Neuronal stem cell (in vitro differentiated cells): ENCODE data around the gene TMEM41B.

Experiments
- DNase-seq: peaks from one replicate; pipeline ENCODE4 v3.0.0-alpha.2; 2013; ENCODE audit warnings: low spot score
- H2AFZ ChIP-seq: one replicate; pipeline ENCODE4 v1.6.1; 2013; ENCODE audit warnings: mild to moderate bottlenecking, low read length, inconsistent platforms
- H2AK5ac ChIP-seq: 2 replicates; pipeline ENCODE4 v1.6.1; 2013; ENCODE audit warnings: low read depth, mild to moderate bottlenecking, inconsistent platforms, low read length, moderate library complexity, mixed read lengths
- H2BK120ac ChIP-seq: 2 replicates; pipeline ENCODE4 v1.6.1; 2013; ENCODE audit warnings: low read depth, mild to moderate bottlenecking, inconsistent platforms, low read length, moderate library complexity, mixed read lengths
- H2BK12ac ChIP-seq: one replicate; pipeline ENCODE4 v1.6.1; 2013; ENCODE audit warnings: low read length, inconsistent platforms
- H2BK15ac ChIP-seq: 2 replicates; pipeline ENCODE4 v1.6.1; 2013; ENCODE audit warnings: mild to moderate bottlenecking, low read length, inconsistent platforms, mixed read lengths
- H2BK5ac ChIP-seq: one replicate; pipeline ENCODE4 v1.6.1; 2013; ENCODE audit warnings: inconsistent platforms, mild to moderate bottlenecking, low read length, moderate library complexity
- H3K14ac ChIP-seq: one replicate; pipeline ENCODE4 v1.6.1; 2013; ENCODE audit warnings: low read length, inconsistent platforms
- H3K18ac ChIP-seq: 2 replicates; pipeline ENCODE4 v1.6.1; 2013; ENCODE audit warnings: low read length, inconsistent platforms
- H3K23ac ChIP-seq: 2 replicates; pipeline ENCODE4 v1.6.1; 2013; ENCODE audit warnings: low read depth, mild to moderate bottlenecking, mixed read lengths, low read length, inconsistent platforms; ENCODE audit not compliant: poor library complexity
- H3K27ac ChIP-seq: replicated peaks from 3 replicates; pipeline ENCODE4 v1.5.1; 2013; ENCODE audit warnings: low read length, inconsistent platforms
- H3K27me3 ChIP-seq, 3 experiments: 2 replicates each; pipeline ENCODE4 v1.6.1; 2013; ENCODE audit warnings: low read length in 3 of 3, mild to moderate bottlenecking in 2 of 3, inconsistent platforms in 1 of 3, low read depth in 1 of 3, mixed read lengths in 1 of 3, moderate library complexity in 1 of 3; ENCODE audit not compliant: control insufficient read depth in 3 of 3, insufficient read depth in 3 of 3
- H3K36me3 ChIP-seq, 2 donors: replicated peaks in 1 of 2; 2 replicates each; pipeline ENCODE4 v1.6.1; 2013; ENCODE audit warnings: low read length in 2 of 2; ENCODE audit not compliant: control insufficient read depth in 2 of 2, insufficient read depth in 2 of 2
- H3K4ac ChIP-seq: 2 replicates; pipeline ENCODE4 v1.6.1; 2013; ENCODE audit warnings: inconsistent platforms, mild to moderate bottlenecking, low read length, moderate library complexity
- H3K4me1 ChIP-seq, 2 donors: 1 replicate in 1 of 2; 2 replicates in 1 of 2; pipeline ENCODE4 v1.6.1; 2013; ENCODE audit warnings: low read length in 2 of 2, low read depth in 1 of 2; ENCODE audit not compliant: control insufficient read depth in 2 of 2, insufficient read depth in 1 of 2
- H3K4me2 ChIP-seq: one replicate; pipeline ENCODE4 v1.6.1; 2013; ENCODE audit warnings: mild to moderate bottlenecking, low read length, inconsistent platforms; ENCODE audit not compliant: insufficient read depth, poor library complexity, severe bottlenecking
- H3K4me3 ChIP-seq, 2 donors: 2 replicates each; pipeline ENCODE4 v1.5.1; 2013; ENCODE audit warnings: low read length in 2 of 2, mild to moderate bottlenecking in 2 of 2, inconsistent platforms in 1 of 2, moderate library complexity in 1 of 2
- H3K79me1 ChIP-seq: one replicate; pipeline ENCODE4 v1.6.1; 2013; ENCODE audit warnings: low read depth, mild to moderate bottlenecking, inconsistent platforms, low read length, moderate library complexity
- H3K9ac ChIP-seq: one replicate; pipeline ENCODE4 v1.6.1; 2013; ENCODE audit warnings: mild to moderate bottlenecking, low read depth, low read length, inconsistent platforms; ENCODE audit not compliant: poor library complexity
- H3K9me3 ChIP-seq, 2 donors: replicated peaks in 1 of 2; 2 replicates each; pipeline versions ENCODE3 to v1.6.1; 2013; ENCODE audit warnings: low read length in 2 of 2, mild to moderate bottlenecking in 2 of 2, inconsistent platforms in 1 of 2, low read depth in 1 of 2, mixed read lengths in 1 of 2, moderate library complexity in 1 of 2; ENCODE audit not compliant: control insufficient read depth in 2 of 2, insufficient read depth in 1 of 2
- H4K8ac ChIP-seq: one replicate; pipeline ENCODE4 v1.6.1; 2013; ENCODE audit warnings: low read depth, mild to moderate bottlenecking, inconsistent platforms, low read length, moderate library complexity
- H4K91ac ChIP-seq: one replicate; pipeline ENCODE4 v1.6.1; 2013; ENCODE audit warnings: low read length, low read depth, mild to moderate bottlenecking, inconsistent platforms; ENCODE audit not compliant: poor library complexity
- WGBS, 2 donors: extraction: QIAGEN DNeasy Blood & Tissue Kit; methylation state at CpG; one replicate each; pipeline ENCODE4 v1.1.7; 2013; ENCODE audit warnings: missing lambda C conversion rate in 2 of 2, mixed read lengths in 1 of 2; ENCODE audit not compliant: insufficient read length in 2 of 2, insufficient replicate concordance in 1 of 2; ENCODE audit errors: extremely low coverage in 2 of 2; 5-methylcytosine and 5-hydroxymethylcytosine counted together

TMEM41B gene

DNA sequence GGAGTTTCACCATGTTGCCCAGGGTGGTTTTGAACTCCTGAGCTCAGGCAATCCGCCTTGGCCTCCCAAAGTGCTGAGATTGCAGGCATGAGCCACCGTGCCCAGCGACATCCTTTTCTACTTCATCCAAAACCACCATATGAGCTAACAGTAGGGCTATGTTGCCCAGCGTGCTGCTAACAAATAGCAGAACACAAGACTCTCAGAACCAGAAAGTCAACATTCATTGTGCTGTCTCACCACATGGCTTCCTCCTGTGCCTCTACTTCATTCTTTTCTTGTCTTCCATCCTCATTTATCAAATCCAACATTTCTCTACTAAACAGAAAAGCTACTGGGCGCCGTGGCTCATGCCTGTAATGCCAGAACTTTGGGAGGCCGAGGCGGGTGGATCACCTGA, 37.2 kb downstream of the TMEM41B start:
- Histone ChIP-seq H3K4me1 (no peaks in the 10 kb centered on the region), H3K9me3 (no peaks in the 10 kb centered on the region), H3K4ac (no peak overlapping the region), H2BK15ac (no peak overlapping the region), H2AFZ (no peak overlapping the region), H3K27ac (no peak overlapping the region), H3K36me3 (peaks cover 5 to 22% of the 10 kb centered on the region in 2 donors), H3K23ac (no peak overlapping the region), H4K8ac (no peak overlapping the region), H2BK120ac (no peak overlapping the region), H3K4me2 (no peak overlapping the region), H3K79me1 (no peaks in the 10 kb centered on the region), H4K91ac (no peak overlapping the region), H3K18ac (no peak overlapping the region), H3K4me3 (no peak overlapping the region), H3K27me3 (no peaks in the 10 kb centered on the region), H3K14ac (no peak overlapping the region), H2AK5ac (no peak overlapping the region), H3K9ac (no peak overlapping the region), H2BK12ac (no peak overlapping the region), H2BK5ac (no peak overlapping the region)
- WGBS, 2 donors = no CpG with 5 or more reads among the region's 8 CpGs
- no peak for DNase-seq

DNA sequence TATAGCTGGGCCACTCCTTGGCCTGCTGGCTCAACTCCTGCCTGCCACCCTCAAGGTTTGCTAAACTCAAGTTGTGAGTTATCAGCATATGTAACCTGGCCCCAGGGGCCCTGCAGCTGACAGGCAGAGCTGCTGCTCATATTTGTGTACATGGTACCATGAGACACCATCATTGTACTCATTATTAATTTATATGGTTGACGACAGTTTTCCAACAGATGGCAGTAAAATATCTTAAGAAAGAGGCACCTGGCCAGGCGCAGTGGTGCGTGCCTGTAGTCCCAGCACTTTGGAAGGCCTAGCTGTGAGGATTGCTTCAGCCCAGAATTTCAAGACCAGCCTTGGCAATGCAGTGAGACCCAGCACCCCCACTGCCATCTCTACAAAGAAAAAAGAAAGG, 37.8 kb downstream of the TMEM41B start:
- Histone ChIP-seq H3K79me1 (no peaks in the 10 kb centered on the region), H2BK5ac (no peak overlapping the region), H2AFZ (no peak overlapping the region), H3K4ac (no peak overlapping the region), H2AK5ac (no peak overlapping the region), H3K4me3 (no peak overlapping the region), H3K14ac (no peak overlapping the region), H2BK120ac (no peak overlapping the region), H4K8ac (no peak overlapping the region), H3K4me1 (no peaks in the 10 kb centered on the region), H2BK15ac (no peak overlapping the region), H3K4me2 (no peak overlapping the region), H3K9ac (no peak overlapping the region), H2BK12ac (no peak overlapping the region), H4K91ac (no peak overlapping the region), H3K23ac (no peak overlapping the region), H3K27me3 (no peaks in the 10 kb centered on the region), H3K36me3 (peaks cover 5 to 16% of the 10 kb centered on the region in 2 donors), H3K18ac (peak overlapping the region; percentile 59), H3K9me3 (no peaks in the 10 kb centered on the region), H3K27ac (no peak overlapping the region)
- DNase-seq = no peak
- WGBS, 2 donors = no CpG with 5 or more reads among the region's 3 CpGs

GRCh38 chr11:9274499-9275258, 39.7 kb downstream of the TMEM41B start:
- Histone ChIP-seq H2BK120ac (no peak overlapping the region), H3K4ac (no peak overlapping the region), H2AFZ (no peak overlapping the region), H2BK12ac (no peak overlapping the region), H3K4me1 (peaks cover 0 to under 1% of the 10 kb centered on the region in 2 donors), H2BK15ac (no peak overlapping the region), H4K91ac (no peak overlapping the region), H3K14ac (no peak overlapping the region), H3K79me1 (no peaks in the 10 kb centered on the region), H3K36me3 (peaks cover 0 to 2% of the 10 kb centered on the region in 2 donors), H3K9me3 (no peaks in the 10 kb centered on the region), H3K9ac (no peak overlapping the region), H3K4me2 (no peak overlapping the region), H4K8ac (no peak overlapping the region), H3K18ac (no peak overlapping the region), H3K4me3 (no peak overlapping the region), H3K27ac (no peak overlapping the region), H2BK5ac (no peak overlapping the region), H2AK5ac (no peak overlapping the region), H3K27me3 (no peaks in the 10 kb centered on the region), H3K23ac (no peak overlapping the region)
- no CpG with 5 or more reads among the region's 8 CpGs for WGBS, 2 donors
- DNase-seq = no peak

GRCh38 chr11:9273376-9274336, 40.7 kb downstream of the TMEM41B start:
- WGBS, 2 donors = no CpG with 5 or more reads among the region's 15 CpGs
- no peak overlapping the region for H3K4ac ChIP-seq
- H2BK5ac ChIP-seq = no peak overlapping the region
- H4K8ac ChIP-seq = no peak overlapping the region
- H4K91ac ChIP-seq = no peak overlapping the region
- H2AFZ ChIP-seq = no peak overlapping the region
- no peaks in the 10 kb centered on the region for H3K27me3 ChIP-seq
- H3K23ac ChIP-seq = no peak overlapping the region
- H3K79me1 ChIP-seq = no peaks in the 10 kb centered on the region
- H3K4me2 ChIP-seq = no peak overlapping the region
- no peak overlapping the region for H2BK120ac ChIP-seq
- H3K9ac ChIP-seq = no peak overlapping the region
- no peak overlapping the region for H3K27ac ChIP-seq
- H3K18ac ChIP-seq = no peak overlapping the region
- H3K9me3 ChIP-seq = no peaks in the 10 kb centered on the region
- H3K14ac ChIP-seq = no peak overlapping the region
- peaks cover 0 to 2% of the 10 kb centered on the region in 2 donors for H3K36me3 ChIP-seq
- H3K4me1 ChIP-seq = peaks cover 0 to 4% of the 10 kb centered on the region in 2 donors
- no peak overlapping the region for H2BK15ac ChIP-seq
- no peak overlapping the region for H2AK5ac ChIP-seq
- DNase-seq = no peak
- H2BK12ac ChIP-seq = no peak overlapping the region
- H3K4me3 ChIP-seq = no peak overlapping the region
